HepG2 (cell line): Measurements from ENCODE around the gene ALG10. TPM values are rescaled to one million over a fixed set of nuclear protein-coding genes. Genes with fewer than 3 reads are reported as not detected.

ENCODE experiments used
- GTF3A ChIP-seq: sonication (generic); formaldehyde crosslinking; conservative IDR thresholded peaks from 2 replicates; pipeline ENCODE4 v1.4.0; 2020; ENCODE audit warnings: mild to moderate bottlenecking, missing genetic modification reagents
- HOXA3 ChIP-seq: sonication (generic); formaldehyde crosslinking; IDR thresholded peaks from 2 replicates; pipeline ENCODE4 v1.5.0; 2020; ENCODE audit warnings: missing genetic modification reagents
- KDM5B ChIP-seq: sonication (generic); formaldehyde crosslinking; IDR thresholded peaks from 2 replicates; pipeline ENCODE4 v1.4.0; 2020; ENCODE audit warnings: missing genetic modification reagents, mild to moderate bottlenecking, borderline replicate concordance
- NFRKB ChIP-seq: fragments of 450-650 bp; IDR thresholded peaks from 2 replicates; pipeline ENCODE4 v1.6.1; 2017
- NR3C1 ChIP-seq: sonication (generic); formaldehyde crosslinking; IDR thresholded peaks from 2 replicates; pipeline ENCODE4 v1.4.0; 2020; ENCODE audit warnings: missing genetic modification reagents
- PHF21A ChIP-seq: sonication (generic); formaldehyde crosslinking; IDR thresholded peaks from 2 replicates; pipeline ENCODE4 v1.5.0; 2020; ENCODE audit warnings: mild to moderate bottlenecking, missing genetic modification reagents
- RBM39 ChIP-seq: fragments of 200-400 bp; formaldehyde crosslinking; IDR thresholded peaks from one replicate; pipeline ENCODE4 v1.6.1; 2018; ENCODE audit warnings: antibody characterized with exemption, mild to moderate bottlenecking, low read depth, low read length; ENCODE audit not compliant: poor library complexity, severe bottlenecking
- RFX3 ChIP-seq: IDR thresholded peaks from 2 replicates; pipeline ENCODE4 v1.6.1; 2016; ENCODE audit warnings: missing biosample characterization, missing genetic modification reagents
- SALL2 ChIP-seq: sonication (generic); formaldehyde crosslinking; IDR thresholded peaks from 2 replicates; pipeline ENCODE4 v1.8.1; 2023; ENCODE audit warnings: mild to moderate bottlenecking, missing genetic modification reagents, inconsistent platforms
- SNAPC2 ChIP-seq: sonication (generic); formaldehyde crosslinking; IDR thresholded peaks from 2 replicates; pipeline ENCODE4 v1.8.1; 2022; ENCODE audit warnings: mild to moderate bottlenecking, missing genetic modification reagents
- SOX5 ChIP-seq: IDR thresholded peaks from 2 replicates; pipeline ENCODE4 v1.6.1; 2016; ENCODE audit warnings: borderline replicate concordance
- TBL1XR1 ChIP-seq: fragments of 150-350 bp; IDR thresholded peaks from 2 replicates; pipeline ENCODE4 v1.6.1; 2014; ENCODE audit warnings: borderline replicate concordance, low read length; ENCODE audit not compliant: partially characterized antibody
- THAP11 ChIP-seq: IDR thresholded peaks from 2 replicates; pipeline ENCODE4 v1.6.1; 2016; ENCODE audit warnings: missing biosample characterization, missing genetic modification reagents
- ZNF205 ChIP-seq: IDR thresholded peaks from 2 replicates; pipeline ENCODE4 v1.6.1; 2018; ENCODE audit warnings: missing biosample characterization, missing genetic modification reagents
- ZNF552 ChIP-seq: sonication (generic); formaldehyde crosslinking; IDR thresholded peaks from 2 replicates; pipeline ENCODE4 v1.9.0; 2022; ENCODE audit warnings: missing genetic modification reagents, mild to moderate bottlenecking, borderline replicate concordance
- ZNF589 ChIP-seq: sonication (generic); formaldehyde crosslinking; conservative IDR thresholded peaks from 2 replicates; pipeline ENCODE4 v1.8.0; 2022; ENCODE audit warnings: mild to moderate bottlenecking, moderate library complexity, missing genetic modification reagents
- polyA plus RNA-seq, 8 experiments: library from polyadenylated mRNA; depleted of rRNA in 3 of 8; stranded (reverse) in 7 of 8; unstranded in 1 of 8; fragments of >200 nt; fragmentation: Illumina TruSeq in 4 of 8; extraction: Trizol in 4 of 8; gene quantifications; 2 replicates each; pipeline versions ENCODE4 v1.2.1 to v1.2.3, GENCODE V29; 2011 to 2016; ENCODE audit warnings: low read depth in 4 of 8, missing spikeins in 1 of 8, mixed read lengths in 1 of 8; ENCODE audit not compliant: insufficient read depth in 1 of 8
- total RNA-seq, 5 experiments: library from RNA; depleted of rRNA; stranded (reverse); fragments of >200 nt; fragmentation: Illumina TruSeq; extraction: Trizol; gene quantifications; 2 replicates each; pipeline ENCODE4 v1.2.3, GENCODE V29; 2016; ENCODE audit warnings: low read depth in 1 of 5
- TF ChIP-seq, protein P1 (sequence below): sonication (generic); formaldehyde crosslinking; IDR thresholded peaks from 2 replicates; pipeline ENCODE4 v1.4.0; 2020; ENCODE audit warnings: mild to moderate bottlenecking, missing genetic modification reagents
- TF ChIP-seq, protein P2 (sequence below), 2 experiments: fragments of 450-650 bp in 1 of 2; sonication (generic) in 1 of 2; formaldehyde crosslinking; IDR thresholded peaks; 2 replicates each; pipeline versions ENCODE4 v1.5.0 to v1.8.0; 2020 to 2022; ENCODE audit warnings: mild to moderate bottlenecking in 1 of 2, missing genetic modification reagents in 1 of 2
- TF ChIP-seq, protein P3 (sequence below): sonication (generic); formaldehyde crosslinking; conservative IDR thresholded peaks from 2 replicates; pipeline ENCODE4 v1.5.0; 2020; ENCODE audit warnings: missing genetic modification reagents
- TF ChIP-seq, protein P4 (sequence below): sonication (generic); formaldehyde crosslinking; IDR thresholded peaks from 2 replicates; pipeline ENCODE4 v1.4.0; 2020; ENCODE audit warnings: missing genetic modification reagents
- TF ChIP-seq, protein P5 (sequence below): sonication (generic); formaldehyde crosslinking; IDR thresholded peaks from 2 replicates; pipeline ENCODE4 v1.4.0; 2020; ENCODE audit warnings: missing genetic modification reagents, borderline replicate concordance

Gene ALG10
- total and polyA plus RNA-seq, 2 of the 13 experiments (the other 11 are each of a cell fraction or from before 2014, with no cell fraction given), result 7.9 to 17.4 TPM

DNA sequence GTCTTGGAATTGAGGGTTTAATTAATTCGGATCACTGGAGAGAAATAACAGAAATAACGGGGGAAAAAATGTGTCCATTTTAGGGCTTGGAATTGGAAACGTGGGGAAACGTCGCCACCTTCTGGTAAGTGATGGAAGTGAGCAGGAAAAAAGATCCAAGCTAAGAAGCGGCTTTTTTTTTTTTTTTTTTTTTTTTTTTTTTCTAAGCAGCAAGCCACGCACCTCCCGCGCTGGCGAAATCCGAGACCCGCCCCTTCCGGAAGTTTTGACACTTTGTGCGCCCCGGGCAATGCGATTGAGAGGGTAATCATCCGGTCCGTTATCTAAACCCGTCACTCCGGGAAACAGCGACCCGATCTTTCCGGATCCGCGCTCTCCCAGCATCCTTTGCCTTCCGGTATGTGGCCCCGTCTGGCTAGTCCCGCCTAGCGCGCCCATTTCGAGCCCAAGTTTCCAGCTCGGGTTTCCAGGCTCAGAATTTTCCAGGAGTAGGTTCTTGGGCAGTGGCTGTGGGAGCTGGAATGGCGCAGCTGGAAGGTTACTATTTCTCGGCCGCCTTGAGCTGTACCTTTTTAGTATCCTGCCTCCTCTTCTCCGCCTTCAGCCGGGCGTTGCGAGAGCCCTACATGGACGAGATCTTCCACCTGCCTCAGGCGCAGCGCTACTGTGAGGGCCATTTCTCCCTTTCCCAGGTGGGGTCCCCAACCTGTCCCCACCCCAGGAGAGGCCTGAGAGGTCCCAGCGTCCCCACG is at the start of gene ALG10 (continued):
- TF ChIP-seq GTF3A (no peak), KDM5B (peak; percentile 61; the same call in 1 of the 2 replicates), TBL1XR1 (peak; percentile 67), PHF21A (CRISPR knock-in tag) (peak; percentile 77; the same call in 1 of the 2 replicates), RFX3 (no peak), NFRKB (no peak), ZNF589 (CRISPR knock-in tag) (no peak), RBM39 (peak; percentile 90), SALL2 (CRISPR knock-in tag) (peak; percentile 70; the same call in 1 of the 2 replicates), ZNF205 (CRISPR knock-in tag) (peak; percentile 64; the same call in 1 of the 2 replicates), SOX5 (CRISPR knock-in tag) (peak; percentile 52; the same call in 1 of the 2 replicates), THAP11 (peak; percentile 95), HOXA3 (CRISPR knock-in tag) (peak; percentile 89), NR3C1 (CRISPR knock-in tag) (no peak), SNAPC2 (CRISPR knock-in tag) (0 out of 2 replicates have a peak, but pooled peaks have one; percentile 59), ZNF552 (CRISPR knock-in tag) (0 out of 2 replicates have a peak, but pooled peaks have one; percentile 30)
- TF ChIP-seq, protein P1, sequence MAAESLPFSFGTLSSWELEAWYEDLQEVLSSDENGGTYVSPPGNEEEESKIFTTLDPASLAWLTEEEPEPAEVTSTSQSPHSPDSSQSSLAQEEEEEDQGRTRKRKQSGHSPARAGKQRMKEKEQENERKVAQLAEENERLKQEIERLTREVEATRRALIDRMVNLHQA, result no peak
- TF ChIP-seq, protein P2, sequence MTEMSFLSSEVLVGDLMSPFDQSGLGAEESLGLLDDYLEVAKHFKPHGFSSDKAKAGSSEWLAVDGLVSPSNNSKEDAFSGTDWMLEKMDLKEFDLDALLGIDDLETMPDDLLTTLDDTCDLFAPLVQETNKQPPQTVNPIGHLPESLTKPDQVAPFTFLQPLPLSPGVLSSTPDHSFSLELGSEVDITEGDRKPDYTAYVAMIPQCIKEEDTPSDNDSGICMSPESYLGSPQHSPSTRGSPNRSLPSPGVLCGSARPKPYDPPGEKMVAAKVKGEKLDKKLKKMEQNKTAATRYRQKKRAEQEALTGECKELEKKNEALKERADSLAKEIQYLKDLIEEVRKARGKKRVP (CRISPR knock-in tag; IDR thresholded peaks at IDR 0.05), result peak in 1 of 2 experiments; percentile 52; a peak in 1 of 4 replicates
- TF ChIP-seq, protein P3, sequence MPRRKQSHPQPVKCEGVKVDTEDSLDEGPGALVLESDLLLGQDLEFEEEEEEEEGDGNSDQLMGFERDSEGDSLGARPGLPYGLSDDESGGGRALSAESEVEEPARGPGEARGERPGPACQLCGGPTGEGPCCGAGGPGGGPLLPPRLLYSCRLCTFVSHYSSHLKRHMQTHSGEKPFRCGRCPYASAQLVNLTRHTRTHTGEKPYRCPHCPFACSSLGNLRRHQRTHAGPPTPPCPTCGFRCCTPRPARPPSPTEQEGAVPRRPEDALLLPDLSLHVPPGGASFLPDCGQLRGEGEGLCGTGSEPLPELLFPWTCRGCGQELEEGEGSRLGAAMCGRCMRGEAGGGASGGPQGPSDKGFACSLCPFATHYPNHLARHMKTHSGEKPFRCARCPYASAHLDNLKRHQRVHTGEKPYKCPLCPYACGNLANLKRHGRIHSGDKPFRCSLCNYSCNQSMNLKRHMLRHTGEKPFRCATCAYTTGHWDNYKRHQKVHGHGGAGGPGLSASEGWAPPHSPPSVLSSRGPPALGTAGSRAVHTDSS (CRISPR knock-in tag), result no peak
- TF ChIP-seq, protein P4, sequence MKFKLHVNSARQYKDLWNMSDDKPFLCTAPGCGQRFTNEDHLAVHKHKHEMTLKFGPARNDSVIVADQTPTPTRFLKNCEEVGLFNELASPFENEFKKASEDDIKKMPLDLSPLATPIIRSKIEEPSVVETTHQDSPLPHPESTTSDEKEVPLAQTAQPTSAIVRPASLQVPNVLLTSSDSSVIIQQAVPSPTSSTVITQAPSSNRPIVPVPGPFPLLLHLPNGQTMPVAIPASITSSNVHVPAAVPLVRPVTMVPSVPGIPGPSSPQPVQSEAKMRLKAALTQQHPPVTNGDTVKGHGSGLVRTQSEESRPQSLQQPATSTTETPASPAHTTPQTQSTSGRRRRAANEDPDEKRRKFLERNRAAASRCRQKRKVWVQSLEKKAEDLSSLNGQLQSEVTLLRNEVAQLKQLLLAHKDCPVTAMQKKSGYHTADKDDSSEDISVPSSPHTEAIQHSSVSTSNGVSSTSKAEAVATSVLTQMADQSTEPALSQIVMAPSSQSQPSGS (CRISPR knock-in tag), result peak; percentile 76; the same call in 1 of the 2 replicates
- TF ChIP-seq, protein P5, sequence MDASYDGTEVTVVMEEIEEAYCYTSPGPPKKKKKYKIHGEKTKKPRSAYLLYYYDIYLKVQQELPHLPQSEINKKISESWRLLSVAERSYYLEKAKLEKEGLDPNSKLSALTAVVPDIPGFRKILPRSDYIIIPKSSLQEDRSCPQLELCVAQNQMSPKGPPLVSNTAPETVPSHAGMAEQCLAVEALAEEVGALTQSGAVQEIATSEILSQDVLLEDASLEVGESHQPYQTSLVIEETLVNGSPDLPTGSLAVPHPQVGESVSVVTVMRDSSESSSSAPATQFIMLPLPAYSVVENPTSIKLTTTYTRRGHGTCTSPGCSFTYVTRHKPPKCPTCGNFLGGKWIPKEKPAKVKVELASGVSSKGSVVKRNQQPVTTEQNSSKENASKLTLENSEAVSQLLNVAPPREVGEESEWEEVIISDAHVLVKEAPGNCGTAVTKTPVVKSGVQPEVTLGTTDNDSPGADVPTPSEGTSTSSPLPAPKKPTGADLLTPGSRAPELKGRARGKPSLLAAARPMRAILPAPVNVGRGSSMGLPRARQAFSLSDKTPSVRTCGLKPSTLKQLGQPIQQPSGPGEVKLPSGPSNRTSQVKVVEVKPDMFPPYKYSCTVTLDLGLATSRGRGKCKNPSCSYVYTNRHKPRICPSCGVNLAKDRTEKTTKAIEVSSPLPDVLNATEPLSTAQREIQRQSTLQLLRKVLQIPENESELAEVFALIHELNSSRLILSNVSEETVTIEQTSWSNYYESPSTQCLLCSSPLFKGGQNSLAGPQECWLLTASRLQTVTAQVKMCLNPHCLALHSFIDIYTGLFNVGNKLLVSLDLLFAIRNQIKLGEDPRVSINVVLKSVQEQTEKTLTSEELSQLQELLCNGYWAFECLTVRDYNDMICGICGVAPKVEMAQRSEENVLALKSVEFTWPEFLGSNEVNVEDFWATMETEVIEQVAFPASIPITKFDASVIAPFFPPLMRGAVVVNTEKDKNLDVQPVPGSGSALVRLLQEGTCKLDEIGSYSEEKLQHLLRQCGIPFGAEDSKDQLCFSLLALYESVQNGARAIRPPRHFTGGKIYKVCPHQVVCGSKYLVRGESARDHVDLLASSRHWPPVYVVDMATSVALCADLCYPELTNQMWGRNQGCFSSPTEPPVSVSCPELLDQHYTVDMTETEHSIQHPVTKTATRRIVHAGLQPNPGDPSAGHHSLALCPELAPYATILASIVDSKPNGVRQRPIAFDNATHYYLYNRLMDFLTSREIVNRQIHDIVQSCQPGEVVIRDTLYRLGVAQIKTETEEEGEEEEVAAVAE (CRISPR knock-in tag), result peak; percentile 44; the same call in 1 of the 2 replicates
